Vagina (tissue), 2 donors: ENCODE results near the gene DHRS4.
"Not testable (repeated sequence)": the region's sequence is repeated elsewhere in the genome, so short reads cannot be mapped to it uniquely, and the experiment has no call there.

Source experiments
- POLR2AphosphoS5 ChIP-seq, 2 donors: sonication (generic); formaldehyde crosslinking; IDR thresholded peaks; one replicate each; pipeline ENCODE4 v1.9.0; 2017; ENCODE audit warnings: antibody characterized with exemption in 2 of 2, mild to moderate bottlenecking in 2 of 2, low read depth in 1 of 2; ENCODE audit not compliant: insufficient read depth in 1 of 2
- TF ChIP-seq, protein P1 (sequence below), 3 experiments: fragments of 450-650 bp in 2 of 3; fragments of 200-600 bp in 1 of 3; sonication (generic) in 1 of 3; IDR thresholded peaks; one replicate each; pipeline ENCODE4 v1.5.1; 2017 to 2019; ENCODE audit warnings: antibody characterized with exemption in 3 of 3, mild to moderate bottlenecking in 2 of 3, moderate library complexity in 2 of 3

DNA sequence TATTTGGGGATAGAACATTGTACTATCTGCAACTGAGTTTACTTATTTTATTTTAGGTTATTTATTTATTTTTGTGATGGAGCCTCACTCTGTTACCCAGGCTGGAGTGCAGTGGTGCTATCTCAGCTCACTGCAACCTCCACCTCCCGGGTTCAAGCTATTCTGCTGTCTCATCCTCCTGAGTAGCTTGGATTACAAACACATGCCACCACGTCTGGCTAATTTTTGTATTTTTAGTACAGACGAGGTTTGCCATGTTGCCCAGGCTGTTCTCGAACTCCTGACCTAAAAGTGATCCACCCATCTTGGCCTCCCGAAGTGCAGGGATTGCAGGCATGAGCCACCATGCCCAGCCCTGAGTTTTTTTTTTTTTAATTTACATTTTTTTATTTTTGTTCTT is 46.1 kb downstream of the DHRS4 start:
- TF ChIP-seq, protein P1, sequence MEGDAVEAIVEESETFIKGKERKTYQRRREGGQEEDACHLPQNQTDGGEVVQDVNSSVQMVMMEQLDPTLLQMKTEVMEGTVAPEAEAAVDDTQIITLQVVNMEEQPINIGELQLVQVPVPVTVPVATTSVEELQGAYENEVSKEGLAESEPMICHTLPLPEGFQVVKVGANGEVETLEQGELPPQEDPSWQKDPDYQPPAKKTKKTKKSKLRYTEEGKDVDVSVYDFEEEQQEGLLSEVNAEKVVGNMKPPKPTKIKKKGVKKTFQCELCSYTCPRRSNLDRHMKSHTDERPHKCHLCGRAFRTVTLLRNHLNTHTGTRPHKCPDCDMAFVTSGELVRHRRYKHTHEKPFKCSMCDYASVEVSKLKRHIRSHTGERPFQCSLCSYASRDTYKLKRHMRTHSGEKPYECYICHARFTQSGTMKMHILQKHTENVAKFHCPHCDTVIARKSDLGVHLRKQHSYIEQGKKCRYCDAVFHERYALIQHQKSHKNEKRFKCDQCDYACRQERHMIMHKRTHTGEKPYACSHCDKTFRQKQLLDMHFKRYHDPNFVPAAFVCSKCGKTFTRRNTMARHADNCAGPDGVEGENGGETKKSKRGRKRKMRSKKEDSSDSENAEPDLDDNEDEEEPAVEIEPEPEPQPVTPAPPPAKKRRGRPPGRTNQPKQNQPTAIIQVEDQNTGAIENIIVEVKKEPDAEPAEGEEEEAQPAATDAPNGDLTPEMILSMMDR (IDR thresholded peaks at IDR 0.05) = not testable (repeated sequence)
- not testable (repeated sequence) for TF ChIP-seq POLR2AphosphoS5 (IDR thresholded peaks at IDR 0.05; ENCODE audit: insufficient read depth in 1 of 2, low read depth in 1 of 2)
